OCI-LY3 (cell line): ENCODE data around the gene SIRPB2.

Source experiments
- CTCF ChIP-seq: fragments of 200-600, 300-600 bp; sonication (generic); IDR thresholded peaks from 2 replicates; pipeline ENCODE4 v1.5.1; 2014; ENCODE audit warnings: antibody characterized with exemption, low read length, low read depth
- EZH2phosphoT487 ChIP-seq: fragments of 200-600 bp; shearing (Covaris generic); IDR thresholded peaks from 2 replicates; pipeline ENCODE4 v1.6.1; 2018; ENCODE audit warnings: antibody characterized with exemption, mixed run types, low read depth

GRCh38 chr20:1491281-1491840 is at the start of gene SIRPB2:
- no peak for TF ChIP-seq CTCF
- TF ChIP-seq EZH2phosphoT487, result no peak
